ENCODE measurements around the gene BTAF1.

The BTAF1 gene

GRCh38 chr10:91980319-91980718 is 56.7 kb downstream of the BTAF1 start:
- no peak overlapping the region for H3K27ac ChIP-seq (ENCODE audit: low read depth, low read length, poor library complexity, severe bottlenecking)
- no peak overlapping the region for H3K4me3 ChIP-seq (ENCODE audit: low read depth, low read length, poor library complexity, severe bottlenecking)
- TF ChIP-seq, protein P1, sequence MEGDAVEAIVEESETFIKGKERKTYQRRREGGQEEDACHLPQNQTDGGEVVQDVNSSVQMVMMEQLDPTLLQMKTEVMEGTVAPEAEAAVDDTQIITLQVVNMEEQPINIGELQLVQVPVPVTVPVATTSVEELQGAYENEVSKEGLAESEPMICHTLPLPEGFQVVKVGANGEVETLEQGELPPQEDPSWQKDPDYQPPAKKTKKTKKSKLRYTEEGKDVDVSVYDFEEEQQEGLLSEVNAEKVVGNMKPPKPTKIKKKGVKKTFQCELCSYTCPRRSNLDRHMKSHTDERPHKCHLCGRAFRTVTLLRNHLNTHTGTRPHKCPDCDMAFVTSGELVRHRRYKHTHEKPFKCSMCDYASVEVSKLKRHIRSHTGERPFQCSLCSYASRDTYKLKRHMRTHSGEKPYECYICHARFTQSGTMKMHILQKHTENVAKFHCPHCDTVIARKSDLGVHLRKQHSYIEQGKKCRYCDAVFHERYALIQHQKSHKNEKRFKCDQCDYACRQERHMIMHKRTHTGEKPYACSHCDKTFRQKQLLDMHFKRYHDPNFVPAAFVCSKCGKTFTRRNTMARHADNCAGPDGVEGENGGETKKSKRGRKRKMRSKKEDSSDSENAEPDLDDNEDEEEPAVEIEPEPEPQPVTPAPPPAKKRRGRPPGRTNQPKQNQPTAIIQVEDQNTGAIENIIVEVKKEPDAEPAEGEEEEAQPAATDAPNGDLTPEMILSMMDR (IDR thresholded peaks at IDR 0.05; ENCODE audit: low read length), result no peak
- no peak for TF ChIP-seq EZH2 (IDR thresholded peaks at IDR 0.05; ENCODE audit: borderline replicate concordance, low read length)
- no peaks in the 10 kb centered on the region for H3K9me3 ChIP-seq (ENCODE audit: low read length)
- no peak overlapping the region for H3K4me2 ChIP-seq (ENCODE audit: low read length)
- H4K20me1 ChIP-seq (ENCODE audit: insufficient read depth, low read length), result no peaks in the 10 kb centered on the region
- H3K79me2 ChIP-seq (ENCODE audit: insufficient read depth, low read length), result no peaks in the 10 kb centered on the region
- no peaks in the 10 kb centered on the region for H3F3A ChIP-seq (ENCODE audit: insufficient read depth, low read length)
- H3K27me3 ChIP-seq (ENCODE audit: insufficient read depth, low read length), result no peaks in the 10 kb centered on the region
- no peaks in the 10 kb centered on the region for H3K4me1 ChIP-seq (ENCODE audit: insufficient read depth, low read length, severe bottlenecking)
- peaks cover 43% of the 10 kb centered on the region for H3K36me3 ChIP-seq (ENCODE audit: insufficient read depth, low read length)
- H3K9me2 ChIP-seq (ENCODE audit: low read depth, low read length), result no peaks in the 10 kb centered on the region
- no peak overlapping the region for H2AFZ ChIP-seq (ENCODE audit: low read length)
- H3K9ac ChIP-seq (ENCODE audit: low read length), result no peak overlapping the region

DNA sequence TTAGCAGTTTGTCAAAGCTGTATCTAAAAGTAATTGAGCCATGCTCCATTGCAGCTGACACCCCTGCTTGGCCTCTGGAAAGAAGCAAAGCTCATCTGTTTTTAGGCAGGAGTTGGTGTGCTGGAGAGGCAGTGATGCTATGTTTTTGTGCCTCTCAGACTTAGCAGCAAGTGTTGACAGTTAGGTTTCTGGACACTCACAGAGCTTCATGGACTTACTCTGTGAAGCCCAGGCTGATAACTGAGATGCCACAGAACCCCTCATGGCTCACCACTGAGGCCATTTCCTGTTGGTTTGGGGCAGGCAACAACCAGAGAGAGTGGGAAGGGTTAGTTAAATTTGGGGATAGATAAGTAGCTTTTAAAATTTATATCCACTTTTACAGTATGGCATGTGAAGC is 59.8 kb downstream of the BTAF1 start:
- Histone ChIP-seq H3K4me3 (ENCODE audit: low read depth, low read length, poor library complexity, severe bottlenecking) (no peak overlapping the region), H3K36me3 (ENCODE audit: insufficient read depth, low read length) (peaks cover 62% of the 10 kb centered on the region), H3K4me2 (ENCODE audit: low read length) (no peak overlapping the region), H3K9me3 (ENCODE audit: low read length) (no peaks in the 10 kb centered on the region), H3K4me1 (ENCODE audit: insufficient read depth, low read length, severe bottlenecking) (no peaks in the 10 kb centered on the region), H3K79me2 (ENCODE audit: insufficient read depth, low read length) (no peaks in the 10 kb centered on the region), H3K9ac (ENCODE audit: low read length) (no peak overlapping the region), H2AFZ (ENCODE audit: low read length) (no peak overlapping the region), H4K20me1 (ENCODE audit: insufficient read depth, low read length) (no peaks in the 10 kb centered on the region), H3F3A (ENCODE audit: insufficient read depth, low read length) (no peaks in the 10 kb centered on the region), H3K27ac (ENCODE audit: low read depth, low read length, poor library complexity, severe bottlenecking) (no peak overlapping the region), H3K9me2 (ENCODE audit: low read depth, low read length) (no peaks in the 10 kb centered on the region), H3K27me3 (ENCODE audit: insufficient read depth, low read length) (no peaks in the 10 kb centered on the region)
- TF ChIP-seq, protein P1 (IDR thresholded peaks at IDR 0.05; ENCODE audit: low read length), result no peak
- TF ChIP-seq EZH2 (IDR thresholded peaks at IDR 0.05; ENCODE audit: borderline replicate concordance, low read length), result no peak

DNA sequence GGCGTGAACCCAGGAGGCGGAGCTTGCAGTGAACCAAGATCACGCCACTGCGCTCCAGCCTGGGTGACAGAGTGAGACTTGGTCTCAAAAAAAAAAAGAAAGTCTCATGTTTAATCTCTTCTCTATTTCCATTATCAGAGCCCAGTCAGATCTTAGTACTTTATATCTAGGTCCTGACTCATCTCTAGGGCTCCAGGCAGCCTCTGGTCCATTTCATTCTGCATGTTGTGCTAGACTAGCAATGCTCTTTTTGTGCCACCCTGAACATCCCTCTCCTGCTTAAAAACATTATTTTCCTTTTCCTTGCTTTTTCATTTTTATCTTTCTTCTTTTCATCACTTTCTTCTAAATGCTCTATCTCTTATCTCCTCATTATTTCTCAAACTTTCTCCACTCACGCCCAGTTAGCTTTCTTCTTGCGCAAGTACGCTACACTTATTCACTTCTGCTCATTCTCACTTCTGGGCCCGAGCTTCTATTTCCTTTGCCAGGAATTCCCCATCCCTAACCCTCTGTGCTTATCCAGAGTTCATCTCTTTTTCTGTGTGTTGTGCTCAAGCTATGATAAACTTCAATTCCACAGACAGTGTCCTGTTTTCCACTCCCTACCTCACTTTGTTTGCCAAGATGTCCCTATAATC is 63.9 kb downstream of the BTAF1 start:
- H4K20me1 ChIP-seq (ENCODE audit: insufficient read depth, low read length), result no peaks in the 10 kb centered on the region
- no peaks in the 10 kb centered on the region for H3K79me2 ChIP-seq (ENCODE audit: insufficient read depth, low read length)
- H3F3A ChIP-seq (ENCODE audit: insufficient read depth, low read length), result no peaks in the 10 kb centered on the region
- no peaks in the 10 kb centered on the region for H3K9me2 ChIP-seq (ENCODE audit: low read depth, low read length)
- no peak overlapping the region for H3K4me3 ChIP-seq (ENCODE audit: low read depth, low read length, poor library complexity, severe bottlenecking)
- TF ChIP-seq, protein P1 (IDR thresholded peaks at IDR 0.05; ENCODE audit: low read length), result no peak
- TF ChIP-seq EZH2 (IDR thresholded peaks at IDR 0.05; ENCODE audit: borderline replicate concordance, low read length), result no peak
- H3K27me3 ChIP-seq (ENCODE audit: insufficient read depth, low read length), result no peaks in the 10 kb centered on the region
- H3K9ac ChIP-seq (ENCODE audit: low read length), result no peak overlapping the region
- H3K4me1 ChIP-seq (ENCODE audit: insufficient read depth, low read length, severe bottlenecking), result no peaks in the 10 kb centered on the region
- H3K27ac ChIP-seq (ENCODE audit: low read depth, low read length, poor library complexity, severe bottlenecking), result no peak overlapping the region
- no peak overlapping the region for H3K4me2 ChIP-seq (ENCODE audit: low read length)
- H3K36me3 ChIP-seq (ENCODE audit: insufficient read depth, low read length), result peaks cover 67% of the 10 kb centered on the region
- H3K9me3 ChIP-seq (ENCODE audit: low read length), result no peaks in the 10 kb centered on the region
- H2AFZ ChIP-seq (ENCODE audit: low read length), result no peak overlapping the region

Data from OCI-LY1 (cell line).